ENCODE results near the gene SLC50A1. TPM values are rescaled to one million over a fixed set of nuclear protein-coding genes. Genes with fewer than 3 reads are reported as not detected.
A peak's percentile ranks its signal among the peaks of the same experiment; 100 is the strongest.

Gene SLC50A1
- polyA plus RNA-seq, 1 experiment = 47.4 TPM

DNA sequence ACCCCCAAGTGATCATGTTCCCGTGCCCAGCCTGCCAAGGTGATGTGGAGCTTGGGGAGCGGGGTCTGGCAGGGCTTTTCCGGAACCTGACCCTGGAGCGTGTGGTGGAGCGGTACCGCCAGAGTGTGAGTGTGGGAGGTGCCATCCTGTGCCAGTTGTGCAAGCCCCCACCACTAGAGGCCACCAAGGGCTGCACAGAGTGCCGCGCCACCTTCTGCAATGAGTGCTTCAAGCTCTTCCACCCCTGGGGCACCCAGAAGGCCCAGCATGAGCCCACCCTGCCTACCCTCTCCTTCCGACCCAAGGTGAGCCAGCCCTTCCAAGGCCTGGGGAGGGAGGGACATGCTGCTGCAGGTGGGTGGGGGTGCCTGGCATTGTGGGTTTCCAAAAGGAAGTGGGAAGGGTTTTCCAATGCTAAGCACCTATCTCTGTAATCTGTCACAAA, 40.3 kb downstream of the SLC50A1 start:
- POLR2A ChIA-PET = no interaction called here

GRCh38 chr1:155176544-155177071, 41.0 kb downstream of the SLC50A1 start:
- peak; percentile 94 for TF ChIP-seq CTCF (IDR thresholded peaks at IDR 0.05; ENCODE audit: insufficient read depth, low read depth, low read length)
- Histone ChIP-seq H3K4me3 (ENCODE audit: low read depth, low read length) (no peak overlapping the region), H3K27me3 (ENCODE audit: control insufficient read depth, insufficient read depth, low read length) (no peaks in the 10 kb centered on the region), H3K36me3 (ENCODE audit: control insufficient read depth, insufficient read depth, low read length) (peaks cover 26% of the 10 kb centered on the region)
- no peak for DNase-seq (ENCODE audit: low read depth)
- ChIA-PET POLR2A (no interaction called here), CTCF (interaction anchor here (0.8 to 10.5 kb wide), 9 partner anchors 9 to 115 kb away, joined by 3 to 147 read pairs (median 16); partner anchors contain the start of gene THBS3)

More for the DNA sequence above, 40.3 kb downstream of the SLC50A1 start:
- TF ChIP-seq CTCF (IDR thresholded peaks at IDR 0.05; ENCODE audit: insufficient read depth, low read depth, low read length) = 0 out of 2 replicates have a peak, but pooled peaks have one; percentile 12
- Histone ChIP-seq H3K4me3 (ENCODE audit: low read depth, low read length) (no peak overlapping the region), H3K27me3 (ENCODE audit: control insufficient read depth, insufficient read depth, low read length) (no peaks in the 10 kb centered on the region), H3K36me3 (ENCODE audit: control insufficient read depth, insufficient read depth, low read length) (peaks cover 26% of the 10 kb centered on the region)
- no peak for DNase-seq (ENCODE audit: low read depth)
- CTCF ChIA-PET = interaction anchor here (0.9 to 10.5 kb wide), 10 partner anchors 10 to 423 kb away, joined by 3 to 147 read pairs (median 12); partner anchors contain the start of gene THBS3

DNA sequence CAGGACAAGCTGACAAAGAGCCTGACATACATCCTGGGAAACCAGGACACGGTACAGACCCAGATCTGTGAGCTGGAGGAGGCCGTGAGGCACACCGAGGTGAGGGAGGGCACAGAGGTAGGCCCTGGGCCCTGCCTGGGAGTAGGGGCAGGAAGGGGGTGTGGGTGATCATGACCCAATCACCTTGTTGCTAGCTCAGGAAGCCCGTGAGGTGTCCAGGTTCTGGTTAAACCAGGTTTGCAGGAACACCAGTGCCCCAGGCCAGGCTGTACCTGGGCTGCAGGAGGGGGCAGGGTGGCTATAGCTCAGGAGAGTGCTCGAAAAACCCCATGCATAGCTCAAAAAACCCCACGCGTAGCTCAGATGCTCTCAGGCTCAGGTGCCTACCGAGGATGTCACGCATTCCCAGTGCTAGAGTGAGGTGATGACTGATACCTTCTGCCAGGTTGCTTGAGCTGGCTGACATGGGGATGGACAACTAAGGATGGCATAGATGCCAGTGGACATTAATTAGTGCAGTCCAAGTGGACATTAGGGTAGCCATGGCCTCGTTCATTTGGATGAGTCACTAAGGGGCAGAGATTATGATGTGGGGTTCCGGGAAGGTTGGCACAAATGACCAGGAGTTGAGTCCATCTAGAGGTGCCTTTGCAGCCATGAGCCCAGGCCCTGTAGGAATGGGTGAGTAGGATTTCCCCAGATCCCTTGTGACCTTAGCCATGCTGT, 41.7 kb downstream of the SLC50A1 start:
- Histone ChIP-seq H3K36me3 (ENCODE audit: control insufficient read depth, insufficient read depth, low read length) (peaks cover 27% of the 10 kb centered on the region), H3K4me3 (ENCODE audit: low read depth, low read length) (no peak overlapping the region), H3K27me3 (ENCODE audit: control insufficient read depth, insufficient read depth, low read length) (no peaks in the 10 kb centered on the region)
- CTCF ChIA-PET = interaction anchor here (0.8 to 10.5 kb wide), 9 partner anchors 9 to 116 kb away, joined by 3 to 147 read pairs (median 4); no protein-coding TSS in a partner anchor
- DNase-seq (ENCODE audit: low read depth) = no peak
- POLR2A ChIA-PET = no interaction called here
- no peak for TF ChIP-seq CTCF (IDR thresholded peaks at IDR 0.05; ENCODE audit: insufficient read depth, low read depth, low read length)

- TF ChIP-seq CTCF (IDR thresholded peaks at IDR 0.05; ENCODE audit: insufficient read depth, low read depth, low read length) = no peak
- ChIA-PET CTCF (interaction anchor here (0.9 to 10.5 kb wide), 6 partner anchors 8 to 87 kb away, joined by 3 to 147 read pairs (median 6); no protein-coding TSS in a partner anchor), POLR2A (no interaction called here)
- no peak overlapping the region for H3K4me3 ChIP-seq (ENCODE audit: low read depth, low read length)
- no peaks in the 10 kb centered on the region for H3K27me3 ChIP-seq (ENCODE audit: control insufficient read depth, insufficient read depth, low read length)
- H3K36me3 ChIP-seq (ENCODE audit: control insufficient read depth, insufficient read depth, low read length) = peaks cover 27% of the 10 kb centered on the region
- no peak for DNase-seq (ENCODE audit: low read depth)
These were observed 42.2 kb downstream of the SLC50A1 start for GRCh38 chr1:155177918-155178281.

GRCh38 chr1:155178441-155179111, 42.9 kb downstream of the SLC50A1 start:
- Histone ChIP-seq H3K4me3 (ENCODE audit: low read depth, low read length) (no peak overlapping the region), H3K36me3 (ENCODE audit: control insufficient read depth, insufficient read depth, low read length) (peaks cover 27% of the 10 kb centered on the region), H3K27me3 (ENCODE audit: control insufficient read depth, insufficient read depth, low read length) (no peaks in the 10 kb centered on the region)
- POLR2A ChIA-PET = no interaction called here
- TF ChIP-seq CTCF (IDR thresholded peaks at IDR 0.05; ENCODE audit: insufficient read depth, low read depth, low read length) = no peak
- CTCF ChIA-PET = interaction anchor here (1.8 to 10.5 kb wide), 3 partner anchors 15 to 87 kb away, joined by 4 to 147 read pairs (median 7); no protein-coding TSS in a partner anchor
- DNase-seq (ENCODE audit: low read depth) = no peak

Measured in BJ (cell line).